Stimulated activated CD4-positive, alpha-beta T cell treated with anti-CD3 and anti-CD28 coated beads, Interleukin-1b, Interleukin-23, amount 100 ng/mL, for 24 hours (primary cell): ENCODE results near the gene CCNY.

Experiments
- DNase-seq, 4 experiments: peaks; one replicate each; pipeline ENCODE4 v3.0.0-alpha.2; 2020; ENCODE audit warnings: low read depth in 4 of 4, low spot score in 1 of 4

CCNY gene

GRCh38 chr10:35423505-35424306 is 87.4 kb downstream of the CCNY start:
- no peak for DNase-seq

GRCh38 chr10:35424680-35425285 is 88.5 kb downstream of the CCNY start:
- no peak for DNase-seq

GRCh38 chr10:35425595-35425994 is 89.3 kb downstream of the CCNY start:
- no peak for DNase-seq

GRCh38 chr10:35426657-35427056 is 90.3 kb downstream of the CCNY start:
- no peak for DNase-seq

- DNase-seq = no peak
These were observed 91.2 kb downstream of the CCNY start for GRCh38 chr10:35427543-35427942.

- no peak for DNase-seq
These were observed 92.2 kb downstream of the CCNY start for GRCh38 chr10:35428521-35428920.

- no peak for DNase-seq
These were observed 96.6 kb downstream of the CCNY start for GRCh38 chr10:35432781-35433338.

- DNase-seq = no peak
These were observed 97.6 kb downstream of the CCNY start for GRCh38 chr10:35433851-35434426.

GRCh38 chr10:35434533-35434932 is 98.2 kb downstream of the CCNY start:
- no peak for DNase-seq

- no peak for DNase-seq
These were observed 99.5 kb downstream of the CCNY start for GRCh38 chr10:35435824-35436223.

GRCh38 chr10:35437829-35438228 is 101.5 kb downstream of the CCNY start:
- no peak for DNase-seq

- DNase-seq = no peak
These were observed 102.6 kb downstream of the CCNY start for GRCh38 chr10:35438718-35439571.

GRCh38 chr10:35440016-35440415 is 103.7 kb downstream of the CCNY start:
- no peak for DNase-seq

- no peak for DNase-seq
These were observed 105.7 kb downstream of the CCNY start for GRCh38 chr10:35442028-35442427.

- no peak for DNase-seq
These were observed 106.3 kb downstream of the CCNY start for GRCh38 chr10:35442592-35442991.

GRCh38 chr10:35443858-35444257 is 107.5 kb downstream of the CCNY start:
- DNase-seq = no peak

- DNase-seq = no peak
These were observed 109.0 kb downstream of the CCNY start for GRCh38 chr10:35445150-35445884.

- DNase-seq = no peak
These were observed 110.1 kb downstream of the CCNY start for GRCh38 chr10:35446439-35446838.

GRCh38 chr10:35447693-35448407 is 111.5 kb downstream of the CCNY start:
- no peak for DNase-seq
